HEK293 (cell line): ENCODE measurements around the gene CCDC85A.

Source experiments
- CTCF ChIA-PET: fragments of 350-600 bp; formaldehyde crosslinking; extraction: SDS; loops from one replicate; lab custom pipeline; 2021; ENCODE audit warnings: antibody characterized with exemption; lab: Yijun Ruan, JAX
- POLR2A ChIA-PET: fragments of 300-600 bp; formaldehyde crosslinking; extraction: SDS; loops from one replicate; lab custom pipeline; 2020; ENCODE audit warnings: antibody characterized with exemption, inconsistent platforms; lab: Yijun Ruan, JAX
- H3K27ac ChIP-seq: fragments of 200-500 bp; sonication (Bioruptor generic); 2 replicates; pipeline ENCODE4 v1.5.1; 2014; ENCODE audit warnings: low read depth, low read length, control low read depth, inconsistent platforms; ENCODE audit errors: extremely low read depth
- H3K36me3 ChIP-seq, 2 experiments: fragments of 200-500 bp in 1 of 2; sonication (Bioruptor generic) in 1 of 2; 1 replicate in 1 of 2; 2 replicates in 1 of 2; pipeline ENCODE4 v1.5.1; 2014 to 2017; ENCODE audit warnings: inconsistent platforms in 2 of 2, low read length in 2 of 2; ENCODE audit not compliant: control insufficient read depth in 2 of 2, insufficient read depth in 1 of 2
- H3K4me1 ChIP-seq: fragments of 200-500 bp; sonication (Bioruptor generic); 2 replicates; pipeline ENCODE4 v1.5.1; 2014; ENCODE audit warnings: mild to moderate bottlenecking, low read length, inconsistent platforms; ENCODE audit not compliant: control insufficient read depth, insufficient read depth
- H3K4me3 ChIP-seq: 2 replicates; pipeline ENCODE4 v1.5.1; 2011; ENCODE audit warnings: low read depth, mild to moderate bottlenecking, control low read depth, low read length, moderate library complexity
- H3K9me3 ChIP-seq: fragments of 200-500 bp; sonication (Bioruptor generic); 2 replicates; pipeline ENCODE4 v1.5.1; 2014; ENCODE audit warnings: low read depth, low read length, inconsistent platforms; ENCODE audit not compliant: control insufficient read depth, insufficient read depth
- WT1 ChIP-seq: fragments of 450-650 bp; formaldehyde crosslinking; IDR thresholded peaks from 2 replicates; pipeline ENCODE4 v1.5.1; 2016; ENCODE audit warnings: missing biosample characterization, missing genetic modification characterization
- YY1 ChIP-seq: fragments of 450-650 bp; formaldehyde crosslinking; IDR thresholded peaks from 2 replicates; pipeline ENCODE4 v1.5.1; 2018; ENCODE audit warnings: missing biosample characterization, missing genetic modification characterization
- ZBTB20 ChIP-seq: fragments of 450-650 bp; formaldehyde crosslinking; IDR thresholded peaks from 2 replicates; pipeline ENCODE4 v1.5.1; 2016; ENCODE audit warnings: missing biosample characterization, missing genetic modification characterization
- ZBTB21 ChIP-seq: fragments of 450-650 bp; formaldehyde crosslinking; IDR thresholded peaks from 2 replicates; pipeline ENCODE4 v1.5.1; 2017; ENCODE audit warnings: missing biosample characterization, missing genetic modification characterization
- ZFP37 ChIP-seq: fragments of 450-650 bp; formaldehyde crosslinking; IDR thresholded peaks from 2 replicates; pipeline ENCODE4 v1.5.1; 2016; ENCODE audit warnings: missing biosample characterization, missing genetic modification characterization
- ZNF146 ChIP-seq: fragments of 450-650 bp; formaldehyde crosslinking; IDR thresholded peaks from 2 replicates; pipeline ENCODE4 v1.5.1; 2016; ENCODE audit warnings: missing biosample characterization, missing genetic modification characterization
- ZNF2 ChIP-seq: fragments of 450-650 bp; formaldehyde crosslinking; IDR thresholded peaks from 2 replicates; pipeline ENCODE4 v1.5.1; 2016; ENCODE audit warnings: missing biosample characterization, missing genetic modification characterization
- ZNF214 ChIP-seq: fragments of 450-650 bp; formaldehyde crosslinking; IDR thresholded peaks from 2 replicates; pipeline ENCODE4 v1.5.1; 2017; ENCODE audit warnings: missing biosample characterization, mild to moderate bottlenecking, missing genetic modification characterization, borderline replicate concordance
- ZNF366 ChIP-seq: fragments of 450-650 bp; formaldehyde crosslinking; conservative IDR thresholded peaks from 2 replicates; pipeline ENCODE4 v1.5.1; 2016; ENCODE audit warnings: missing biosample characterization, missing genetic modification characterization
- ZNF391 ChIP-seq: fragments of 450-650 bp; formaldehyde crosslinking; IDR thresholded peaks from 2 replicates; pipeline ENCODE4 v1.5.1; 2016; ENCODE audit warnings: low read depth, missing biosample characterization, missing genetic modification characterization, borderline replicate concordance
- ZNF571 ChIP-seq: fragments of 450-650 bp; formaldehyde crosslinking; IDR thresholded peaks from 2 replicates; pipeline ENCODE4 v1.5.0; 2017; ENCODE audit warnings: missing biosample characterization, missing genetic modification characterization
- ZNF621 ChIP-seq: fragments of 450-650 bp; formaldehyde crosslinking; IDR thresholded peaks from 2 replicates; pipeline ENCODE4 v1.5.1; 2017; ENCODE audit warnings: missing biosample characterization, missing genetic modification characterization
- ZNF654 ChIP-seq: fragments of 450-650 bp; formaldehyde crosslinking; IDR thresholded peaks from 2 replicates; pipeline ENCODE4 v1.5.1; 2016; ENCODE audit warnings: low read depth, missing biosample characterization, missing genetic modification characterization
- ZNF660 ChIP-seq: fragments of 450-650 bp; IDR thresholded peaks from 2 replicates; pipeline ENCODE4 v1.5.1; 2018; ENCODE audit warnings: missing biosample characterization, mild to moderate bottlenecking, missing genetic modification characterization
- ZNF776 ChIP-seq: fragments of 450-650 bp; formaldehyde crosslinking; IDR thresholded peaks from 2 replicates; pipeline ENCODE4 v1.5.0; 2017; ENCODE audit warnings: missing biosample characterization, missing genetic modification characterization, borderline replicate concordance
- ZNF830 ChIP-seq: fragments of 450-650 bp; IDR thresholded peaks from 2 replicates; pipeline ENCODE4 v1.5.0; 2018; ENCODE audit warnings: missing biosample characterization, missing genetic modification characterization, low read depth, mild to moderate bottlenecking, moderate library complexity
- ZSCAN30 ChIP-seq: fragments of 450-650 bp; IDR thresholded peaks from 2 replicates; pipeline ENCODE4 v1.5.1; 2018; ENCODE audit warnings: missing biosample characterization, mild to moderate bottlenecking, missing genetic modification characterization, moderate library complexity
- TF ChIP-seq, protein P1 (sequence below): IDR thresholded peaks from 2 replicates; pipeline ENCODE4 v1.6.1; 2011; ENCODE audit warnings: mild to moderate bottlenecking, low read depth, low read length, borderline replicate concordance
- TF ChIP-seq, protein P2 (sequence below): fragments of 450-650 bp; formaldehyde crosslinking; IDR thresholded peaks from 2 replicates; pipeline ENCODE4 v1.5.1; 2016; ENCODE audit warnings: missing biosample characterization, missing genetic modification characterization, borderline replicate concordance
- TF ChIP-seq, protein P3 (sequence below): fragments of 450-650 bp; formaldehyde crosslinking; IDR thresholded peaks from 2 replicates; pipeline ENCODE4 v1.5.1; 2017; ENCODE audit warnings: missing biosample characterization, missing genetic modification characterization
- TF ChIP-seq, protein P4 (sequence below): fragments of 450-650 bp; formaldehyde crosslinking; IDR thresholded peaks from 2 replicates; pipeline ENCODE4 v1.5.1; 2016; ENCODE audit warnings: missing biosample characterization, missing genetic modification characterization
- TF ChIP-seq, protein P5 (sequence below): fragments of 450-650 bp; formaldehyde crosslinking; IDR thresholded peaks from 2 replicates; pipeline ENCODE4 v1.5.1; 2017; ENCODE audit warnings: missing biosample characterization, missing genetic modification characterization

Gene CCDC85A

DNA sequence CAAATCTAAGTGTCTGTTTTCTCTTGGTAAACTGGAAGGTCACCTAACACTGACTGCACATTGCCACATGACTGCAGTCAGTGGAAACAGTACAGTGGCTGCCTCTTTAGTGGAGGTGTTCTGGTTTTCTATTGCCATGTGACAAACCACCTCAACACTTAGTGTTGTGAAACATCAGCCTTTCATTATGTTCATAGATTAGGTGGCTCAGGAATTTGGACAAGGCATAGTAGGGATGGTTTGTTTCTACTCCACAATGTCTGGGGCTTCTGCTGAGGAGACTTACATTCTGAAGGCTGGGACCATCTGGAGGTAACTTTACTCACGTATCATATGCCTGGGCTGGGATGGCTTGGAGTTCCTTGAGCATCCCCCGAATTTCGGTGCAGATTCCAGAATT, 26.5 kb downstream of the CCDC85A start (continued):
- TF ChIP-seq ZNF571 (tag by site-specific recombination) (no peak), ZNF214 (tag by site-specific recombination) (no peak), ZNF776 (tag by site-specific recombination) (no peak), ZNF2 (tag by site-specific recombination) (no peak), ZNF830 (no peak), ZFP37 (tag by site-specific recombination) (no peak)

DNA sequence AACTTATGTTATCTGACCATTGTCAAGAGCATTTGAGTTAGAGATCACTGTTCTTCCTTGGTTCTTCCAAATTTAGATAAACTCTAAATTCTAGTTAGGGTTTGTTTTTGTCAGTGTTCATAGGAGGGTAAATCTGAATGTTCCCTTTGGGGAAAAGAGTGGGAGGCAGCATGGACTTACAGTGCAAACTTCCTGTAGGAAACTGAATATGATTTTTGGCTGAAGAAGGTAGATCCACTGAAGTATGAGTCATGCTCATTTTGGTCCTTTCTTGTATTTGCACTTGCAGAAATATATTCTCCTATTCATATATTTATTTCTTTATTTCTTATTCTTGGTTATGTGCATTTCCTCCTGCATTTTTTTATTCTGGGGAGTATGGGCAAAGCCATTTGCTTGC, 27.3 kb downstream of the CCDC85A start:
- H3K36me3 ChIP-seq = no peaks in the 10 kb centered on the region
- POLR2A ChIA-PET = no interaction called here
- TF ChIP-seq ZNF654 (tag by site-specific recombination) = no peak
- TF ChIP-seq, protein P1, sequence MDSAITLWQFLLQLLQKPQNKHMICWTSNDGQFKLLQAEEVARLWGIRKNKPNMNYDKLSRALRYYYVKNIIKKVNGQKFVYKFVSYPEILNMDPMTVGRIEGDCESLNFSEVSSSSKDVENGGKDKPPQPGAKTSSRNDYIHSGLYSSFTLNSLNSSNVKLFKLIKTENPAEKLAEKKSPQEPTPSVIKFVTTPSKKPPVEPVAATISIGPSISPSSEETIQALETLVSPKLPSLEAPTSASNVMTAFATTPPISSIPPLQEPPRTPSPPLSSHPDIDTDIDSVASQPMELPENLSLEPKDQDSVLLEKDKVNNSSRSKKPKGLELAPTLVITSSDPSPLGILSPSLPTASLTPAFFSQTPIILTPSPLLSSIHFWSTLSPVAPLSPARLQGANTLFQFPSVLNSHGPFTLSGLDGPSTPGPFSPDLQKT = no peak
- TF ChIP-seq, protein P2, sequence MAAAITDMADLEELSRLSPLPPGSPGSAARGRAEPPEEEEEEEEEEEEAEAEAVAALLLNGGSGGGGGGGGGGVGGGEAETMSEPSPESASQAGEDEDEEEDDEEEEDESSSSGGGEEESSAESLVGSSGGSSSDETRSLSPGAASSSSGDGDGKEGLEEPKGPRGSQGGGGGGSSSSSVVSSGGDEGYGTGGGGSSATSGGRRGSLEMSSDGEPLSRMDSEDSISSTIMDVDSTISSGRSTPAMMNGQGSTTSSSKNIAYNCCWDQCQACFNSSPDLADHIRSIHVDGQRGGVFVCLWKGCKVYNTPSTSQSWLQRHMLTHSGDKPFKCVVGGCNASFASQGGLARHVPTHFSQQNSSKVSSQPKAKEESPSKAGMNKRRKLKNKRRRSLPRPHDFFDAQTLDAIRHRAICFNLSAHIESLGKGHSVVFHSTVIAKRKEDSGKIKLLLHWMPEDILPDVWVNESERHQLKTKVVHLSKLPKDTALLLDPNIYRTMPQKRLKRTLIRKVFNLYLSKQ (tag by site-specific recombination) = no peak
- TF ChIP-seq, protein P3, sequence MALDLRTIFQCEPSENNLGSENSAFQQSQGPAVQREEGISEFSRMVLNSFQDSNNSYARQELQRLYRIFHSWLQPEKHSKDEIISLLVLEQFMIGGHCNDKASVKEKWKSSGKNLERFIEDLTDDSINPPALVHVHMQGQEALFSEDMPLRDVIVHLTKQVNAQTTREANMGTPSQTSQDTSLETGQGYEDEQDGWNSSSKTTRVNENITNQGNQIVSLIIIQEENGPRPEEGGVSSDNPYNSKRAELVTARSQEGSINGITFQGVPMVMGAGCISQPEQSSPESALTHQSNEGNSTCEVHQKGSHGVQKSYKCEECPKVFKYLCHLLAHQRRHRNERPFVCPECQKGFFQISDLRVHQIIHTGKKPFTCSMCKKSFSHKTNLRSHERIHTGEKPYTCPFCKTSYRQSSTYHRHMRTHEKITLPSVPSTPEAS (tag by site-specific recombination) = no peak
- TF ChIP-seq WT1 (tag by site-specific recombination) = no peak
- no peak for TF ChIP-seq ZNF391 (tag by site-specific recombination)
- no peak for TF ChIP-seq ZNF830
- TF ChIP-seq ZNF366 (tag by site-specific recombination) = no peak
- TF ChIP-seq ZBTB20 (tag by site-specific recombination) = no peak
- no peak for TF ChIP-seq YY1
- TF ChIP-seq, all 188 proteins: peak for 0
- no peaks in the 10 kb centered on the region for H3K9me3 ChIP-seq
- H3K4me3 ChIP-seq = no peak overlapping the region
- no peak overlapping the region for H3K27ac ChIP-seq
- CTCF ChIA-PET = no interaction called here
- no peaks in the 10 kb centered on the region for H3K4me1 ChIP-seq

GRCh38 chr2:56215911-56216310, 32.1 kb downstream of the CCDC85A start:
- Histone ChIP-seq H3K27ac (no peak overlapping the region), H3K9me3 (no peaks in the 10 kb centered on the region), H3K4me3 (no peak overlapping the region), H3K4me1 (no peaks in the 10 kb centered on the region), H3K36me3 (no peaks in the 10 kb centered on the region)
- CTCF ChIA-PET = interaction anchor here (0.7 kb wide), 2 partner anchors 12 to 894 kb away, joined by 3 read pairs; no protein-coding TSS in a partner anchor
- POLR2A ChIA-PET = no interaction called here
- TF ChIP-seq, protein P4, sequence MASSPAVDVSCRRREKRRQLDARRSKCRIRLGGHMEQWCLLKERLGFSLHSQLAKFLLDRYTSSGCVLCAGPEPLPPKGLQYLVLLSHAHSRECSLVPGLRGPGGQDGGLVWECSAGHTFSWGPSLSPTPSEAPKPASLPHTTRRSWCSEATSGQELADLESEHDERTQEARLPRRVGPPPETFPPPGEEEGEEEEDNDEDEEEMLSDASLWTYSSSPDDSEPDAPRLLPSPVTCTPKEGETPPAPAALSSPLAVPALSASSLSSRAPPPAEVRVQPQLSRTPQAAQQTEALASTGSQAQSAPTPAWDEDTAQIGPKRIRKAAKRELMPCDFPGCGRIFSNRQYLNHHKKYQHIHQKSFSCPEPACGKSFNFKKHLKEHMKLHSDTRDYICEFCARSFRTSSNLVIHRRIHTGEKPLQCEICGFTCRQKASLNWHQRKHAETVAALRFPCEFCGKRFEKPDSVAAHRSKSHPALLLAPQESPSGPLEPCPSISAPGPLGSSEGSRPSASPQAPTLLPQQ (tag by site-specific recombination) = no peak
- no peak for TF ChIP-seq ZBTB21 (tag by site-specific recombination)
- no peak for TF ChIP-seq ZNF621 (tag by site-specific recombination)
- no peak for TF ChIP-seq ZNF146
- TF ChIP-seq, protein P5, sequence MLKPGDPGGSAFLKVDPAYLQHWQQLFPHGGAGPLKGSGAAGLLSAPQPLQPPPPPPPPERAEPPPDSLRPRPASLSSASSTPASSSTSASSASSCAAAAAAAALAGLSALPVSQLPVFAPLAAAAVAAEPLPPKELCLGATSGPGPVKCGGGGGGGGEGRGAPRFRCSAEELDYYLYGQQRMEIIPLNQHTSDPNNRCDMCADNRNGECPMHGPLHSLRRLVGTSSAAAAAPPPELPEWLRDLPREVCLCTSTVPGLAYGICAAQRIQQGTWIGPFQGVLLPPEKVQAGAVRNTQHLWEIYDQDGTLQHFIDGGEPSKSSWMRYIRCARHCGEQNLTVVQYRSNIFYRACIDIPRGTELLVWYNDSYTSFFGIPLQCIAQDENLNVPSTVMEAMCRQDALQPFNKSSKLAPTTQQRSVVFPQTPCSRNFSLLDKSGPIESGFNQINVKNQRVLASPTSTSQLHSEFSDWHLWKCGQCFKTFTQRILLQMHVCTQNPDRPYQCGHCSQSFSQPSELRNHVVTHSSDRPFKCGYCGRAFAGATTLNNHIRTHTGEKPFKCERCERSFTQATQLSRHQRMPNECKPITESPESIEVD (tag by site-specific recombination) = no peak
- no peak for TF ChIP-seq ZNF660 (tag by site-specific recombination)
- no peak for TF ChIP-seq ZSCAN30 (tag by site-specific recombination)
